ENCODE data around the gene PRRX2.

Gene PRRX2

GRCh38 chr9:129666575-129666974 lies 1.1 kb downstream of the PRRX2 start:
- ChIA-PET CTCF (interaction anchor here (0.7 kb wide), 1 partner anchor 84 kb away, joined by 4 read pairs; no protein-coding TSS in a partner anchor), POLR2A (no interaction called here)
- TF ChIP-seq ZNF274 (IDR thresholded peaks at IDR 0.05; ENCODE audit: low read length): no peak
- TF ChIP-seq ZNF274 (tag by site-specific recombination; IDR thresholded peaks at IDR 0.05; ENCODE audit: borderline replicate concordance): no peak
- no peak for TF ChIP-seq ZNF544 (tag by site-specific recombination; IDR thresholded peaks at IDR 0.05)
- TF ChIP-seq ZNF658 (tag by site-specific recombination; IDR thresholded peaks at IDR 0.05): no peak
- no peak for TF ChIP-seq ZNF174 (tag by site-specific recombination; IDR thresholded peaks at IDR 0.05)
- TF ChIP-seq SALL2 (tag by site-specific recombination; IDR thresholded peaks at IDR 0.05; ENCODE audit: borderline replicate concordance): no peak
- no peak for TF ChIP-seq BCL11A (tag by site-specific recombination; IDR thresholded peaks at IDR 0.05; ENCODE audit: low read depth)
- no peak for TF ChIP-seq ZNF571 (tag by site-specific recombination; IDR thresholded peaks at IDR 0.05)
- no peak for TF ChIP-seq ZNF140 (tag by site-specific recombination; IDR thresholded peaks at IDR 0.05)
- no peak for TF ChIP-seq ZNF48 (tag by site-specific recombination; IDR thresholded peaks at IDR 0.05)
- TF ChIP-seq SCRT1 (tag by site-specific recombination; IDR thresholded peaks at IDR 0.05; ENCODE audit: borderline replicate concordance): no peak
- no peak for TF ChIP-seq KLF10 (tag by site-specific recombination; IDR thresholded peaks at IDR 0.05)
- no peak for TF ChIP-seq ZNF112 (tag by site-specific recombination; IDR thresholded peaks at IDR 0.05)
- no peak for TF ChIP-seq ZNF843 (tag by site-specific recombination; IDR thresholded peaks at IDR 0.05)
- TF ChIP-seq TCF7L2 (IDR thresholded peaks at IDR 0.05; ENCODE audit: borderline replicate concordance, low read depth, low read length): no peak
- no peaks in the 10 kb centered on the region for H3K4me1 ChIP-seq (ENCODE audit: control insufficient read depth, insufficient read depth, low read length)
- no peaks in the 10 kb centered on the region for H3K9me3 ChIP-seq (ENCODE audit: control insufficient read depth, insufficient read depth, low read depth, low read length)
- no peak overlapping the region for H3K4me3 ChIP-seq (ENCODE audit: low read depth, low read length)
- H3K27ac ChIP-seq (ENCODE audit: extremely low read depth, low read depth, low read length): no peak overlapping the region
- no peaks in the 10 kb centered on the region for H3K36me3 ChIP-seq (ENCODE audit: control insufficient read depth in 2 of 2, insufficient read depth in 1 of 2, low read length in 2 of 2)

DNA sequence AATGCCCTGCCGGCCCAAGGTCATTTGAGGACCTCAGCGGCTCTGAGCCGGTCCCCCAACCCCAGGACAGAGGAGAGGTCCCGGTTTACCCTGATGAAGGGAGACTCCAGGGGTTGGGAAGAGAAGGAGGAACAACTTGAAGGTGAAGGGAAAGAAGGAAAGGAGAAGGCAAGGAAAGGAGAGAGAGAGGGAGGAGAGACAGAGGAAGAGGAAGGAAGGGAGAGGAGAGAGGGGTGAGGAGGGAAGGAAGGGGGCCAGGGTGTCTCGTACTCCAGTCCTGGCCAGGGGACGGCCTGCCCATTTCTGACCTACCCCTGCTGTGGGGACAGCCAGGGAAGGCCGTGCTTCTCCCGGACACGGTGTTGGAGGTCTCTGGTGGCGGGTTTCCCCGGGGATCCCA lies 1.9 kb downstream of the PRRX2 start:
- no peaks in the 10 kb centered on the region for H3K4me1 ChIP-seq (ENCODE audit: control insufficient read depth, insufficient read depth, low read length)
- H3K9me3 ChIP-seq (ENCODE audit: control insufficient read depth, insufficient read depth, low read depth, low read length): no peaks in the 10 kb centered on the region
- no peak overlapping the region for H3K4me3 ChIP-seq (ENCODE audit: low read depth, low read length)
- POLR2A ChIA-PET: no interaction called here
- H3K27ac ChIP-seq (ENCODE audit: extremely low read depth, low read depth, low read length): no peak overlapping the region
- CTCF ChIA-PET: interaction anchor here (0.7 to 0.9 kb wide), 2 partner anchors 58 to 89 kb away, joined by 4 to 5 read pairs; no protein-coding TSS in a partner anchor
- H3K36me3 ChIP-seq (ENCODE audit: control insufficient read depth in 2 of 2, insufficient read depth in 1 of 2, low read length in 2 of 2): no peaks in the 10 kb centered on the region
- TF ChIP-seq ZNF621 (tag by site-specific recombination; IDR thresholded peaks at IDR 0.05) (no peak), ZBTB26 (tag by site-specific recombination; optimal IDR thresholded peaks at IDR 0.05) (no peak), GLIS1 (tag by site-specific recombination; IDR thresholded peaks at IDR 0.05) (no peak), KLF9 (tag by site-specific recombination; IDR thresholded peaks at IDR 0.05; ENCODE audit: low read depth) (no peak), ZNF155 (tag by site-specific recombination; IDR thresholded peaks at IDR 0.05) (no peak), AEBP2 (tag by site-specific recombination; IDR thresholded peaks at IDR 0.05; ENCODE audit: borderline replicate concordance) (no peak), PRDM1 (tag by site-specific recombination; IDR thresholded peaks at IDR 0.05) (peak; percentile 42; the same call in 1 of the 2 replicates), ZNF555 (tag by site-specific recombination; conservative IDR thresholded peaks at IDR 0.05) (no peak), ZNF18 (tag by site-specific recombination; IDR thresholded peaks at IDR 0.05) (no peak), ZNF433 (tag by site-specific recombination; IDR thresholded peaks at IDR 0.05; ENCODE audit: low read depth) (no peak), OSR2 (tag by site-specific recombination; IDR thresholded peaks at IDR 0.05) (no peak)
- TF ChIP-seq, protein P1, sequence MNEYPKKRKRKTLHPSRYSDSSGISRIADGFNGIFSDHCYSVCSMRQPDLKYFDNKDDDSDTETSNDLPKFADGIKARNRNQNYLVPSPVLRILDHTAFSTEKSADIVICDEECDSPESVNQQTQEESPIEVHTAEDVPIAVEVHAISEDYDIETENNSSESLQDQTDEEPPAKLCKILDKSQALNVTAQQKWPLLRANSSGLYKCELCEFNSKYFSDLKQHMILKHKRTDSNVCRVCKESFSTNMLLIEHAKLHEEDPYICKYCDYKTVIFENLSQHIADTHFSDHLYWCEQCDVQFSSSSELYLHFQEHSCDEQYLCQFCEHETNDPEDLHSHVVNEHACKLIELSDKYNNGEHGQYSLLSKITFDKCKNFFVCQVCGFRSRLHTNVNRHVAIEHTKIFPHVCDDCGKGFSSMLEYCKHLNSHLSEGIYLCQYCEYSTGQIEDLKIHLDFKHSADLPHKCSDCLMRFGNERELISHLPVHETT (tag by site-specific recombination; IDR thresholded peaks at IDR 0.05): no peak
- TF ChIP-seq, protein P2, sequence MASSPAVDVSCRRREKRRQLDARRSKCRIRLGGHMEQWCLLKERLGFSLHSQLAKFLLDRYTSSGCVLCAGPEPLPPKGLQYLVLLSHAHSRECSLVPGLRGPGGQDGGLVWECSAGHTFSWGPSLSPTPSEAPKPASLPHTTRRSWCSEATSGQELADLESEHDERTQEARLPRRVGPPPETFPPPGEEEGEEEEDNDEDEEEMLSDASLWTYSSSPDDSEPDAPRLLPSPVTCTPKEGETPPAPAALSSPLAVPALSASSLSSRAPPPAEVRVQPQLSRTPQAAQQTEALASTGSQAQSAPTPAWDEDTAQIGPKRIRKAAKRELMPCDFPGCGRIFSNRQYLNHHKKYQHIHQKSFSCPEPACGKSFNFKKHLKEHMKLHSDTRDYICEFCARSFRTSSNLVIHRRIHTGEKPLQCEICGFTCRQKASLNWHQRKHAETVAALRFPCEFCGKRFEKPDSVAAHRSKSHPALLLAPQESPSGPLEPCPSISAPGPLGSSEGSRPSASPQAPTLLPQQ (tag by site-specific recombination; IDR thresholded peaks at IDR 0.05): no peak
- TF ChIP-seq, protein P3, sequence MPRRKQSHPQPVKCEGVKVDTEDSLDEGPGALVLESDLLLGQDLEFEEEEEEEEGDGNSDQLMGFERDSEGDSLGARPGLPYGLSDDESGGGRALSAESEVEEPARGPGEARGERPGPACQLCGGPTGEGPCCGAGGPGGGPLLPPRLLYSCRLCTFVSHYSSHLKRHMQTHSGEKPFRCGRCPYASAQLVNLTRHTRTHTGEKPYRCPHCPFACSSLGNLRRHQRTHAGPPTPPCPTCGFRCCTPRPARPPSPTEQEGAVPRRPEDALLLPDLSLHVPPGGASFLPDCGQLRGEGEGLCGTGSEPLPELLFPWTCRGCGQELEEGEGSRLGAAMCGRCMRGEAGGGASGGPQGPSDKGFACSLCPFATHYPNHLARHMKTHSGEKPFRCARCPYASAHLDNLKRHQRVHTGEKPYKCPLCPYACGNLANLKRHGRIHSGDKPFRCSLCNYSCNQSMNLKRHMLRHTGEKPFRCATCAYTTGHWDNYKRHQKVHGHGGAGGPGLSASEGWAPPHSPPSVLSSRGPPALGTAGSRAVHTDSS (tag by site-specific recombination; IDR thresholded peaks at IDR 0.05): no peak

All from HEK293 (cell line).